HG03442 (cell line): Measurements from ENCODE around the gene GNAT1.

Experiments
- ATAC-seq: cut with Tn5 transposase; IDR thresholded peaks from one replicate; pipeline ENCODE4 v1.9.1; 2021; ENCODE audit warnings: mild to moderate bottlenecking, moderate library complexity; ENCODE audit not compliant: unreplicated experiment

The GNAT1 gene

DNA sequence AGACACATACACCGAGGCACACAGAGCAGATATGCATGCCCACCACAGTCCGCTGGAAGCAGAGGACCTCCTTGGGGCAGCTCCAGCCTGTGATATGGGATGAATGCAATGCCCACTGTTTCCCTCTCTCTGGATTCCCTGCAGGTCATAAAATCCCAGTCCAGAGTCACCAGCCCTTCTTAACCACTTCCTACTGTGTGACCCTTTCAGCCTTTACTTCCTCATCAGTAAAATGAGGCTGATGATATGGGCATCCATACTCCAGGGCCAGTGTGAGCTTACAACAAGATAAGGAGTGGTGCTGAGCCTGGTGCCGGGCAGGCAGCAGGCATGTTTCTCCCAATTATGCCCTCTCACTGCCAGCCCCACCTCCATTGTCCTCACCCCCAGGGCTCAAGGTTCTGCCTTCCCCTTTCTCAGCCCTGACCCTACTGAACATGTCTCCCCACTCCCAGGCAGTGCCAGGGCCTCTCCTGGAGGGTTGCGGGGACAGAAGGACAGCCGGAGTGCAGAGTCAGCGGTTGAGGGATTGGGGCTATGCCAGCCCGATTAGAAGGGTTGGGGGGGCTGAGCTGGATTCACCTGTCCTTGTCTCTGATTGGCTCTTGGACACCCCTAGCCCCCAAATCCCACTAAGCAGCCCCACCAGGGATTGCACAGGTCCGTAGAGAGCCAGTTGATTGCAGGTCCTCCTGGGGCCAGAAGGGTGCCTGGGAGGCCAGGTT lies at the start of gene GNAT1:
Gene GNAT1, plus strand, starts transcription at position 675 of the 725 bp plus-strand sequence. CDS start 116 bp downstream, outside the sequence.
- no peak for ATAC-seq

DNA sequence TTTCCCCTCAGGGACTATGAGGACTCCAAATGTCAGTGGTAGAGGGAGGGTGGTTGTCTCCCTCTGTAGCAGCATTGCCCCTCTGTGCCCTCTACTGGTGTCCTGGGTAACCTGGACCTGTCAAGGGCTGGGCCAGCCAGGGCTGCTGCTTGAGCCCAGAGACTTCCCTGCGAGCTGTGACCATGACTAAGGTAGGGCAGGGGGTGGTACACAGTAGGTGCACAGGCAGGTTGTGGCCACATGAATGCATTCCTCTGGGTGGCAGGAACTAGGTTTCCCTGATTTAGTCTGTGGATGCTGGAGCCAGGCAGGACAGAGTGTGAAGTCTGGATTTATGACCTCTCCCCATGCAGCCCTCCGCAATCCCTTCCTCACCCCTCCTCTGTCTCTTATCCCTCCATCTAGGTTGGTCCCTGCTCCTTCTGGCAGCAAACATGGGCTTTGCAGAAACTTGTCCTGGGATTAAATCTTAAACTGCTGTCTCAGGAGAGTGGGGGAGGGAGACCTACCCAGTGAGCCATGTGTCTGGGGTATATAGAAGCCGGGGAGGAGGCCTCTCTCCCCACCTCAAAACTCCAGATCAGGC lies 45.0 kb upstream of the GNAT1 start:
- no peak for ATAC-seq

DNA sequence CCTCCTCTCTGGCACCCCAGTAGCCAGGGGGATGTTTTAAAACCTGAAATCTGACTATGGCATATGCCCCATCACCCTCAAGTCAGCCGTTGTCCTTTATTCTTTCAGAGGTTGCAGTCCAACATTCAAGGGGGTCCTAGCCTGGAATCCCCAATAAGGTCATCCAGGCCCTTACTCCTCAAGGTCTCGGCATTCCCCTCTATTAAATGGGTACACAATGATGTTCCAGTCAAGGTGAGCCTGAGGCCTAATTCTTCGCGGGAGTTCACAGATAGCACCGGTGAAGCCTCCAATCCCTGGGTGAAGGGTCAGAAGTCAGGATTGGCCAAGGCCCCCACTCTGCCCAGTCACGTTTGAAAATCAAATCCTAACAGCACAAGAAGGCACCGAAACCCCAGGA lies 44.4 kb upstream of the GNAT1 start:
- no peak for ATAC-seq

DNA sequence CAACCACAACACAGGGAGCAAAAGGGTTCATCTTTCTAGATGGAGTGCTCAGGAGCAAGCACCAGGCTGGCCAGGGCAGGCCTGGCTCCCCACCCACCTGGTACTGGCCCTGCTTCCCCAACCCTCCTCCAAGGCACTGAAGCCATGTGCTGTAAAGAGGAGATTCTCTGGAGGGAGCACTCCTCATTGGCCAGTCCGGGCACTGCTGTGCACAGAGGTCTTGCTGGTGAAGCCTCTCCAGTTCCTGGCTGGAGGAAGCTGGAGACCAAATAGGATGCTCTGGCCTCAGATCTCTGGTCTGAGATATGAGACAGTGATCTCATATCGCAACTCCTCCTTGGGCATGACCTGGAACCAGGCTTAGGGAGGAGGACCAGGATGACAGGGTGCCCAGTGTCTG lies 44.0 kb upstream of the GNAT1 start:
- ATAC-seq: no peak

DNA sequence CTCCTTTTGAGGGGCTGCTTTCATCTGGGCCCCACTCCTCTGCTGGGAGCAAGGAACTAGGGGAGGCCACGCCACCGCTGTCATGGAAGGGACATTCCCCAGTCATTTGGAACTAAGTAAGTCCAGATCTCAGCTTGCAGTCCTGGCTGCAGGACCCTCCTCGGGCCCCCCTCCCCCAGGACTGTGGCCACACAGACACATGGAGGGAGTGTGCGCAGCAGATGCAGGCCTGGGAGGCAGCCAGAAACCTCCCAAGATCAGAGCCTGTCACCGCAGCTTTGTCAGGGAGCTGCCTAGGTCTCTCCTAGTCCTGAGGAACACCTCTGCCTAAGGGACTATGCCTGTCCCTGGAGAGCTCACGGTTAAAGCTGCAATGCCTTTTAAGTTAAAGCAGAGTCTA lies 43.5 kb upstream of the GNAT1 start:
- ATAC-seq: no peak

DNA sequence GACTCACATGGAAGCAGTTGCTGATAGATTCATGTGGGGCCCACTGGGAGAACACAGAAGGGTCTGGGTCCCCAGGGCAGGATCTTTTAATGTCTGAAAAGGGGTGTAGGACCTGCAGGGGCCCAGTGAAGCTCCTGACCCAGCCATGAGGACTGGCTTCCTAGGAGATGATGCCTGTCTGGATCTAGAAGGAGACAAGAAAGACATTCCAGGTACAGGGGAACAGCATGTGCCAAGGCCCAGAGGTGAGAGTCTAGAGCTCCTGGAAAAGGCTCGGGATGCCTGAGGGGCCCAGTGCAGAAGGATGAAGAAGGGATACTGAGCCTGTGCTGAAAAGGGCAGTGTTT lies 41.0 kb upstream of the GNAT1 start:
- no peak for ATAC-seq

DNA sequence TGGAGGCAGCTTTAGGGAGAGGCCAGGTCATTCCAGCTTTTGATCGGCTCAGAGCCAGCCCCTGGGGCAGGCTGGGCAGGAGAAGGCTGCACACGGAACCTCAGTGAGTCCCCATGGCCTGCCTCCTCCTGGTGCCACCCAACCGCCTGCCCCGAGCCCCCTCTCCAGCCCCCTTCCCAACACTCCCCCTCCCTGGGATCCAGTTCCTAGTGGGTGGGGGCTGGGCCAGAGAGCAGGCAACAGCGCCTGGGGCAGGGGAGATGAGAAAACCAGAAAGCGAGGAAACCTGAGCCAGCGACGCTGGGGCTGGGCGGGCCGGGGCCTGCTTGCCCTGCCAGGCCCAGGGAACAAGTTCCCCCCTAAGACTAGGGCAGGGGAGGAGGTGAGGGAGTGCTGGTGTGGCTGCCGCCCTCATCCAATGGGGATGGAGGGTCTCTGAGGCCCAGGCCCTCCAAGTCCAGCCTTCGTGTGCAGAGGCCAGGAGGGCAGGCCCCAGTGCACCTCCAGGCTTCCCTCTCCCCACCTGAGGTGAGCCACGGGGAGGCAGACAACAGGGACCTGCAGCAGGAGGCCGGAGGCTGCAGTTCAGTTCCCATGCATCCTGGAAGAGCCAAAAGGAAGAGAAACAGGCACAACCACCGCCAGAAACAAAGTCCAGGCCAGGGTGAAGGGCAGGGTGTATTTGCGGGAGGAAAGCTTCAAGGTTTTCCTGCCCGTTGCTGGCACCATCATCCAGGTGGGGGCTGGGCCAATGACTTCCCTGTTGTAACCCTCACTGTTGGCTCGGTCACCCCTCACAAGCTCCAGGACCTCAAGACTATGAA lies 40.3 kb upstream of the GNAT1 start:
- ATAC-seq: no peak

DNA sequence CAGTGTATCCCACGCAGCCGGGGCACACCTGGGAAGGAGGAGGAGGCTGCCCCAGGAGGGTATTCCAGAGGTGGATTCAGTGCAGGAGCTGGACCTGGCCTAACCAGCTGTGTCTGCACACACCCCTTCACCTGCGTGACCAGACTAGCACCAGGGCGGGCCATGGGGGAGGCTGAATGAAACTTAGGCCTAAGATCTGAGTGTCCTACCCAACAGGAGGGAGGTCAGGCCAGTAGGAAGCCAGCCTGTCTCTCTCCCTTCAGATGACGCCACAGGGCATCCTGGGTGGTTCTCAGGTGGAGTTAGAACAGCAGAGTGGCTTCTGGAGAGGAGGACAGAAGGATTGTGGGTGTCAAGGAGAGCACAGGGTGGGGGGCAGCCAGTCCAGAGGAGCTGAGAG lies 39.7 kb upstream of the GNAT1 start:
- ATAC-seq: no peak

DNA sequence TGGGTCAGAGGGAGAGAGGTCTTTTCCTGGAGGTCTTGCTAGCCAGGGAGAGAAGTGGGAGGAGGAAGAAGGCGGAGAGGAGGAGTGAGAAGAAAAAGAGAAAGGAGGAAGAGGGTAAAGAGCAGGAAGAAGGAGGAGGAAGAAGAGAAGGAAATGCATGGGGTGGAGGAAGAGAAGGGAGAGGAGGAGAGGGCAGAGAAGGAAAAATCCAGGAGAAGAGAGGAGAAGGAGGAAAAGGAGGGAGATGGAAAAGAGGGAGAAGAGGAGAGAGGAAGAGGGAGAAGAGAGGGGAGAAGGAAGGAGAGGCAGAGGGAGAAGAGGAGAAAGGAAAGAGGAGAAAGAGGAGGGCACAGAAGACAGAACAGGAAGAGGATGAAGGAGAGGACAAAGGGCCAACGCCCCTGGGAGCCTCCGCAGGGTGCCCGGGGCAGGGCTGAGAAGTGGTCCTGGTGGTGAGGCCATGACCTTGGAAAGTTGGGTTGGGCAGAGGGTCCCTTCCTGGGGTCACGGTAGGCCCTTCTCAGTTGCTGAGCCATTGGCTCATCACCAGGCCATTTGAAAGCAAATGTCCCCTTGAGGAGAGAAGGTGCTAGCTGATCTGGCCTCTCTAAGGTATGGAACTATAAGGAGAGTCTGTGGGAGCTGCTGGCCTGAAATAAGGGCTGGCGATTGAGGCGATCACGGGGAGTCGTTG lies 37.5 kb upstream of the GNAT1 start:
- ATAC-seq: no peak

DNA sequence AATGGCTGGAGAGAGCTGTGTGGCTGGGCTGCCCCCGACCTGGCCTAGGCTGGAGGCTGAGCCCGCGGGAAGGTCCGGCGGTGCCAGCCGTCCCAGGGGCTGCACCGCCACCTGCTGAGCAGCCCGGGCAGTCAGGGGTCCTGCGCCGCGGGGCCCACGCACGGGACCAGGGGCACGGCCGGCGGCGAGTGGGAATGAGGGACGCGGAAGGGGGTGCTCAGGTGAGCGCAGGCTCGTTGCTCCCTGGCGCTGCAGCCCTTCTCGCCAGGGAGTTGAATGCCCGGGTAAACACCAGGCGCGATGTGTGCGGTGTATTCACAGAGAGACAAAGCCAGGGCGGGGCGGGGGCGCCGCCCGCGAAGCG lies 37.0 kb upstream of the GNAT1 start:
- peak; percentile 18 for ATAC-seq

DNA sequence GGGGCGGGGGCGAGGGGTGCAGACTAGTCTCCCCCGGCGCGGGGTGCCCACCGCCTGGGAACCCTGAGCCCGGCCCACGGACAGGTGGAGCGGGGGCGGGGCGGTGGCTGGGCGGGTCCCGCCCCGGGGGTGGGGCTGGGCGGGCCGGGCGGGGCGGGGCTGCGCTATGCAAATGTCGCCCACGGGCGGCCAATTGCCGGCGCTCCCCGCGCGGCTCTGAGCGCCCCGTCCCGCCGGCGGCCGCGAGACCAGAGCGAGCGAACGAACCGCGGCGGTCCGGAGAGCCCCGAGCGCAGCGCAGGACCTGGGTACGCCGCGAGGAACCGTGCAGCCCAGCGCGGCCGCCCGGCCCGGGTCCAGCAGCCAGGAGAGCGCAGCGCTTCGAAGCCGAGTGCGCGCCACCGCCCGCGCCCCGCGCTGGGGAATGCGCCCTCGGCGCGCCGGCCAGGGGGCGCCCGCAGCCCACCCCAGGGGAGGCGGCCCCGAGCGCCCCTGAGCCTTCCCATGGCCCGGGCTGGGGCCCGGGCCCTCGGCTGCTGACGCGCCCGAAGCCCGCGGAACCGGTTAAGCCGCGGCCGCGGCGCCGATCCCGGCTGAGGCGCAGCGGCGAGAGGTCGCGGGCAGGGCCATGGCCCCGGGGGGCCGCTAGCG lies 36.4 kb upstream of the GNAT1 start, which contains the start of gene SEMA3F:
Gene SEMA3F, plus strand, starts transcription at position 485 of the 651 bp plus-strand sequence. CDS start 4,299 bp downstream, outside the sequence.
- peak; percentile 46 for ATAC-seq

DNA sequence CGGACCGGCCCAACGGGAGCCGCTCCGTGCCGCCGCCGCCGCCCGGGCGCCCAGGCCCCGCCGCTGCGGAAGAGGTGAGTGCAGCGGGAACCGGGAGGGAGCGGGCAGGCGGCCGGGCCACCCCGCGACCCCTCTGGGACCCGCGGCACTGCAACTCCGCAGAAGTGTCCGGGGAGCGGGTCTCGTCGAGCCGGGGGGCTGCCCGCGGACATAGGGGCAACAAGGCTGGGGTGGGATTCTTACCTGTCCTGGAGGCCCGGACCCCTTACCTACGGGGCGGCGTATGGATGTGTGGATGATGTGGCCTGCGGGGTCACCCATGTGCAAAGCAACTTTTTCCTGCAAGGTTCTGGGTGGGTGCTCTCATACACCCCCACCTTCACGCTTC lies 35.9 kb upstream of the GNAT1 start:
- ATAC-seq: no peak

DNA sequence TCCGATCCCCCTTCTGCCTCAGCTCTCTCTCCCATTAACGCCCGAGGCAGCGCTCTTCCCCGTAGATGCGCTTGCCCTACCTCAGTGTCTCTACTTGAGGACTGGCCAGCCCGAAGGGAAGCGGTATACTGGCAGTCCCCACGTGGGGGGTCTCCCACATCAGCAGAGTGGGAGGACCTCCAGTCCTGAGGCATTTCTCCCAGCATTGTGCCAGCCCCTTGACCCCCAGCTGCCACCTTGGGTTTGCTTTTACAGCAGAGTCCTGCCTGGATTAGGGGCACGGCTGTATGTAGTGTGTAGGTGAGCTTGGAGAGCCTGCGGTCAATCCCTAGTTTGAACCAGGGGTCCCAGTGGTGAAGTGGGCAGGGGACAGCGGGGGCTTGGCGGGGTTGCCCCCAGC lies 35.5 kb upstream of the GNAT1 start:
- no peak for ATAC-seq

DNA sequence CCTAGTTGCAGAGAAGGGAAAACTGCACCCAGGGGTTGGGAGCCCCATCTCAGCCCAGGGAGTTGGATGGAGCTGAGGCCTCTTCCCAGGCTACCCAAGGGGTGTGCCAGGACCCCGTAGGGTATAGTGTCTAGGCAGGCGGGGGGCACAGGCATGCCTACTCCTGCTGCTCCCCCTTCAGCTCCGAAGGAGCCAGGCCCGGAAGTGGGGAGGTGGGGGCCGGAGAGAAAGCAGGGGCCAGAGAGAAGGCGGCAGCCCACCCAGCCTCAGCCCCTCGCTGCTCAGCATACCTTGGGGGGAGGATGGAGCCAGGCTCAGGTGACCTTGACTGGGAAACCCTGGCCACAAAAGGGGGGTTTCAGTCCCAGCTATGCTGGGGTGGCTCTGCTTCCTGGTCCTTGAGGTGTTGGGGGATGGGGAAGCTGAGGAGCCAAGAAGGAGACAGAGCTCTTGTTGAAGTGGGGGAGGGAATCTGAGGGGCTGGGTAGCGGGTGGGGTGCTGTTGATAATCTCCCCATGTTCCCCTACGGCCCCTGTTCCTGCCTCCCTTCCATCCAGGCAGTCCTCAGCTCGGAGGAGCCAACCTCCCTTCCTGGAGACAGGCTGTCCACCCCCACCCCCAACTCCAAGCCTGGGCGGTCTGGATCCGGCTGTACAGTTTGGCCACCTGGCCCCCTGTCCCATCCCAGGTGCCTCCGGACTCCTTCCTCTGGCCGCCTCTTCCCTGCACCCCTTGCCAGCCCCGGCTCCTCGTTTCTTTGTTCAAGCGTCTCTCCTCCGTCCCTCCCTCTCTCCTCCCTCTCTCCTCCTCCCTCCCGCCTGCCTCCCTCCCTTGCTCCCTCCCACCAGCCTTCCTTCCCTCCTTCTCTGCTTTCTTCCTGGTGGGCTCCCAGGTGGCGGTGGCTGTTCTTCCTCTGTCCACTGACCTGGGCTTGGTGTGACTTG lies 34.6 kb upstream of the GNAT1 start:
- ATAC-seq: no peak

DNA sequence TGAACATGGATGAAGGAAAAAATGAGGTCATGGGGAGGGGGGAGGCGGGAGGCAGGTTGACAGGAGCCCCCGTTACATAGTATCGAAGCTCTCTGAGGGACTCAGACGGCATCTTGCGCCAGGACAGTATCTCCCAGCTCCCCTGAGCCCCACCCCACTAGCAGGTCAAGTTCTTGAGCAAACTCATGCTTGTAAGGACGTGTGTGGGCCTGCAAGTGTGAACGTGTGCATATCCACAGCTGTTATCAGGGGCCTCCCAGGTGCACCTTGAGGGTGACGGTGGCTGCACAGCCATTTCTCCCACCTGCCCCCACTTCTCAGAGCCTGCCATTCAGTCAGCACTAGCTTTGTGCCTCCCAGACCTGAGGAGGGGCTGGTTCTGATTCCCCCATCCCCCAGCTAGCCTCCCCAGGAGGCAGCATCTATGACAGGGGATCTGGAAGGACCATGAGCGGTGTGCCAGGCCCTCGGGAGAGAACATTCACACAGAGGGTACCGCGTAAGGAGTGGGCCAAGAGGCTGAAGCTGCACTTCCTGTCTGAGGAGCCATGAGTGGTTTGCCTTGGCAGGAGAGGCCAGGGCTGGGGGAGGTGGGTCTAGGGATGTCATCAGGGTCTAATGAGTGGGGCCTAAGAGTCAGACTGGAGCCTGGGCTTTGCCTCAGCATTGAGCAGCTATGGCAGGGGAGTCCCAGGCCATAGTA lies 33.4 kb upstream of the GNAT1 start:
- ATAC-seq: no peak

DNA sequence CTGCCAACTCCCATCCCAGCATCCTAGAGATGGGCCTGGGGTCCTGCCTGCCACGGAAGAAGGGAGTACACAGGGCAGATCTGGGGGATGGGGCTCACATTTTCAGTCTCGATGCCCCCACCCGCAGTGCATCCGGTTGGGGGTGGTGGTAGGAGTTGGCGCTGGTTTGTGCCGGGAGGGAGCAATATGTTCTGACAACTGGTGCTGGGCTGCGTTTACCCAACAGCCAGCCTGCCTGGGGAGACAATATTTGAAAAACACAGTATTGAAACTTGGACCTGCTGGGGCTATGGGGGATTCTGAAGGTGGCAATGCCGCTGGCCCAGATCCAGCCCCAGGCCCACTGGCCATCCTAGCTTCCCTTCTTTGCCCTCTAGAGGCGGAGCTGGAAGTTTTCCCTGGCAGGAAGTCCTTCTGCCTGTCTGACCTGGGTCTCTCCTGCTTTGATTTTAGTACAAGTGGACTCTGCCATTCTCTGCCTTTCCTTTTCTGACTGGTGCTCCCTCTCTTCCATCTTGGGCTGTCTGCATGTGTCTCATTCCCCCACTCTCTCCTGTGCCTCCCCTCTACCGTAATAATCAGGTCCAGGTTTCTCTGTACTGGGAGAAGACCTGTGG lies 32.8 kb upstream of the GNAT1 start:
- ATAC-seq: no peak

DNA sequence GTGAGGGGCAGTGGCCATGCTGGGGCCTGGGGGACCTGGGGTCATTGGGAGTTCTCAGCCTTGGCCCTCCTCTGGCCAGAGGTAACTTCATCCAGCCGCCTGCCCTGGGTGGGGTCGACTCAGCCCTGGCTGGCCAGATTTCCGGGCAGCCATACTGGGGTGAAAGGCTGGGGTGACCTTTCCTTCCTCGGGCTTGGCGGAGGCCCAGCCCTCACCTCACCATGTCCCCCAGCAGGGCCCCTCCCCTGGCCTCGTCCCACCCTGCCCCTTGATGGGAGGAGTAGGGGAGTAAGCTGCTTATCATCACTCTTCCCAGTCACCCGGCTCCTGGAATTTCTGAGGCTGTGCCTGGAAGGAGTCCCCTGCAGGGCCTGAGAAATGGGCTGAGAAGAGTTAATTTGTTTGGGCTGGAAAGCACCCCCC lies 30.8 kb upstream of the GNAT1 start:
- ATAC-seq: no peak

DNA sequence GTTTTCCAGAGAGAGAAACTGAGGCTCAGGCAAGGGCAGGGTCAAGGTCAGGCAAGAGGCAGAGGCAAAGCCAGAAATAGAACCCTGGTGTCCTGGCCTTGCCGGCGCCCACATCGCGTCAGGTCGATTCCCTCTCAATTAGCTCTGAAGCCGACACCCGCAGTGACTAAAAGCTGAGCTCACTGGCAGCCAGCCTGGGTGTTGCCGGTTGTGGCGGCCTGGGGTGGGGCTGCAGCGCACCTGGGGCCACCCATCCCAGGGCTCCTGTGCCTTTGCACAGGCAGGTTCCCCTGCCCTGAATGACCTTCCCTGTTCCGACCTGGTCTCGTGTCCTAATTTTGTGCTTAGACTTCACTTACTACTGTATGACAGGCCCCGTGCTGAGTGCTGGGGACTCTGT lies 30.1 kb upstream of the GNAT1 start:
- ATAC-seq: no peak
